ENCODE data around the gene GPD2.
A peak's percentile ranks its signal among the peaks of the same experiment; 100 is the strongest.

GPD2 gene

DNA sequence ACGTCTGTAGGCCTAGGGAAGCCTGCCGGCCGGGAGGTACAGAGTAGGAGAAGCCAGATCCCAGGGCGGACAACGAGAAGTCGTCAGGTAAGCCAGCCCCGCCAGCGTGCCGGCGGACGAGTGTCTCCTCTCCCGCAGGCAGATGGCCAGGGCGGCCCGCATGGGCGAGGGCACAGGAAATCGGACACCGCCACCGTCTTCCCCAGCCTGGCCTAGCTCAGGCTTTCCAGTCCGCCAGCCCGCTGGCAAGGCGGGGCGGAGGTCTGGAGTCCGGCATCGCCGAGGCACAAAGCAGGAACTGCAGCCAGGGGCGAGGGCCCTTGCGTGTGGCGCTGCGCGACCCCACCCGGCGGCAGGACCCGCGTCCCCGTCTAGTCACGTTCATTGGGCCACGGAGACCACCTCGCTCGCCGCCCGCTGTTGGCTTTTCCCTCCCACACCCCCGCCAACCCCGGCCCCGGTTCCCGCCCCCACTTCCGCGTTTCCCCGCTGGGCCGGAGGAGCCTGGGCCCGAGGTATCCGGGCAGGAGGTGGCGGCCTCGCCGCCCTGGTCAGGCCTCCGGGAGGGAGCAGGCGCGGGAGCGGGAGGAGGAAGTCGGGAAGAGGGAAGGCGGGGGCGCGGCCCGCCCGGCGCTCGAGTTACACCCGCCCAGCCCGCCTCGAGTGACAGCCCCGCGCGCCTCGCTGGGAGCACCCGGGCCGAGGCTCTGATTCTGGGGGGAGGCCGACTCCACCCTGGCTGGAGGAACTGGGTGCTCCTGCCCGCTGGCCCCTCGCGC is at the start of gene GPD2 (continued):
- TF ChIP-seq, protein P1, sequence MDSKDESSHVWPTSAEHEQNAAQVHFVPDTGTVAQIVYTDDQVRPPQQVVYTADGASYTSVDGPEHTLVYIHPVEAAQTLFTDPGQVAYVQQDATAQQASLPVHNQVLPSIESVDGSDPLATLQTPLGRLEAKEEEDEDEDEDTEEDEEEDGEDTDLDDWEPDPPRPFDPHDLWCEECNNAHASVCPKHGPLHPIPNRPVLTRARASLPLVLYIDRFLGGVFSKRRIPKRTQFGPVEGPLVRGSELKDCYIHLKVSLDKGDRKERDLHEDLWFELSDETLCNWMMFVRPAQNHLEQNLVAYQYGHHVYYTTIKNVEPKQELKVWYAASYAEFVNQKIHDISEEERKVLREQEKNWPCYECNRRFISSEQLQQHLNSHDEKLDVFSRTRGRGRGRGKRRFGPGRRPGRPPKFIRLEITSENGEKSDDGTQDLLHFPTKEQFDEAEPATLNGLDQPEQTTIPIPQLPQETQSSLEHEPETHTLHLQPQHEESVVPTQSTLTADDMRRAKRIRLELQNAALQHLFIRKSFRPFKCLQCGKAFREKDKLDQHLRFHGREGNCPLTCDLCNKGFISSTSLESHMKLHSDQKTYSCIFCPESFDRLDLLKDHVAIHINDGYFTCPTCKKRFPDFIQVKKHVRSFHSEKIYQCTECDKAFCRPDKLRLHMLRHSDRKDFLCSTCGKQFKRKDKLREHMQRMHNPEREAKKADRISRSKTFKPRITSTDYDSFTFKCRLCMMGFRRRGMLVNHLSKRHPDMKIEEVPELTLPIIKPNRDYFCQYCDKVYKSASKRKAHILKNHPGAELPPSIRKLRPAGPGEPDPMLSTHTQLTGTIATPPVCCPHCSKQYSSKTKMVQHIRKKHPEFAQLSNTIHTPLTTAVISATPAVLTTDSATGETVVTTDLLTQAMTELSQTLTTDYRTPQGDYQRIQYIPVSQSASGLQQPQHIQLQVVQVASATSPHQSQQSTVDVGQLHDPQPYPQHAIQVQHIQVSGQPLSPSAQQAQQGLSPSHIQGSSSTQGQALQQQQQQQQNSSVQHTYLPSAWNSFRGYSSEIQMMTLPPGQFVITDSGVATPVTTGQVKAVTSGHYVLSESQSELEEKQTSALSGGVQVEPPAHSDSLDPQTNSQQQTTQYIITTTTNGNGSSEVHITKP (tag by site-specific recombination; IDR thresholded peaks at IDR 0.05), result peak; percentile 78
- no peak for TF ChIP-seq ZNF184 (tag by site-specific recombination; IDR thresholded peaks at IDR 0.05)
- 0 out of 2 replicates have a peak, but pooled peaks have one; percentile 40 for TF ChIP-seq SCRT2 (tag by site-specific recombination; IDR thresholded peaks at IDR 0.05)
- no peak for TF ChIP-seq ZNF248 (tag by site-specific recombination; IDR thresholded peaks at IDR 0.05)
- TF ChIP-seq GLI2 (tag by site-specific recombination; IDR thresholded peaks at IDR 0.05; ENCODE audit: borderline replicate concordance, low read depth), result no peak
- no peak for TF ChIP-seq ZNF24 (tag by site-specific recombination; IDR thresholded peaks at IDR 0.05)
- TF ChIP-seq, protein P2, sequence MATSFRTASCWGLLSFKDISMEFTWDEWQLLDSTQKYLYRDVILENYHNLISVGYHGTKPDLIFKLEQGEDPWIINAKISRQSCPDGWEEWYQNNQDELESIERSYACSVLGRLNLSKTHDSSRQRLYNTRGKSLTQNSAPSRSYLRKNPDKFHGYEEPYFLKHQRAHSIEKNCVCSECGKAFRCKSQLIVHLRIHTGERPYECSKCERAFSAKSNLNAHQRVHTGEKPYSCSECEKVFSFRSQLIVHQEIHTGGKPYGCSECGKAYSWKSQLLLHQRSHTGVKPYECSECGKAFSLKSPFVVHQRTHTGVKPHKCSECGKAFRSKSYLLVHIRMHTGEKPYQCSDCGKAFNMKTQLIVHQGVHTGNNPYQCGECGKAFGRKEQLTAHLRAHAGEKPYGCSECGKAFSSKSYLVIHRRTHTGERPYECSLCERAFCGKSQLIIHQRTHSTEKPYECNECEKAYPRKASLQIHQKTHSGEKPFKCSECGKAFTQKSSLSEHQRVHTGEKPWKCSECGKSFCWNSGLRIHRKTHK (tag by site-specific recombination; IDR thresholded peaks at IDR 0.05), result no peak
- no peak for TF ChIP-seq ZNF629 (tag by site-specific recombination; IDR thresholded peaks at IDR 0.05)
- no peak for TF ChIP-seq ZBTB49 (tag by site-specific recombination; IDR thresholded peaks at IDR 0.05; ENCODE audit: low read depth)
- TF ChIP-seq TRIM28 (IDR thresholded peaks at IDR 0.05; ENCODE audit: borderline replicate concordance, low read length), result no peak
- TF ChIP-seq, protein P3, sequence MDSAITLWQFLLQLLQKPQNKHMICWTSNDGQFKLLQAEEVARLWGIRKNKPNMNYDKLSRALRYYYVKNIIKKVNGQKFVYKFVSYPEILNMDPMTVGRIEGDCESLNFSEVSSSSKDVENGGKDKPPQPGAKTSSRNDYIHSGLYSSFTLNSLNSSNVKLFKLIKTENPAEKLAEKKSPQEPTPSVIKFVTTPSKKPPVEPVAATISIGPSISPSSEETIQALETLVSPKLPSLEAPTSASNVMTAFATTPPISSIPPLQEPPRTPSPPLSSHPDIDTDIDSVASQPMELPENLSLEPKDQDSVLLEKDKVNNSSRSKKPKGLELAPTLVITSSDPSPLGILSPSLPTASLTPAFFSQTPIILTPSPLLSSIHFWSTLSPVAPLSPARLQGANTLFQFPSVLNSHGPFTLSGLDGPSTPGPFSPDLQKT (IDR thresholded peaks at IDR 0.05; ENCODE audit: borderline replicate concordance, low read depth, low read length), result no peak
- TF ChIP-seq ZNF664 (tag by site-specific recombination; IDR thresholded peaks at IDR 0.05), result no peak
- TF ChIP-seq ZNF146 (tag by site-specific recombination; IDR thresholded peaks at IDR 0.05), result no peak
- TF ChIP-seq ZBTB44 (tag by site-specific recombination; IDR thresholded peaks at IDR 0.05), result no peak
- no peak for TF ChIP-seq ZNF404 (tag by site-specific recombination; IDR thresholded peaks at IDR 0.05)
- TF ChIP-seq ZNF529 (tag by site-specific recombination; IDR thresholded peaks at IDR 0.05; ENCODE audit: insufficient replicate concordance), result no peak
- no peak for TF ChIP-seq PRDM2 (tag by site-specific recombination; IDR thresholded peaks at IDR 0.05; ENCODE audit: borderline replicate concordance)
- TF ChIP-seq HOXC10 (CRISPR knock-in tag; IDR thresholded peaks at IDR 0.05), result peak; percentile 92; the same call in 1 of the 2 replicates
- no peak for TF ChIP-seq ZNF48 (tag by site-specific recombination; IDR thresholded peaks at IDR 0.05)
- no peak for TF ChIP-seq ZNF23 (tag by site-specific recombination; IDR thresholded peaks at IDR 0.05; ENCODE audit: borderline replicate concordance)
- TF ChIP-seq, protein P4, sequence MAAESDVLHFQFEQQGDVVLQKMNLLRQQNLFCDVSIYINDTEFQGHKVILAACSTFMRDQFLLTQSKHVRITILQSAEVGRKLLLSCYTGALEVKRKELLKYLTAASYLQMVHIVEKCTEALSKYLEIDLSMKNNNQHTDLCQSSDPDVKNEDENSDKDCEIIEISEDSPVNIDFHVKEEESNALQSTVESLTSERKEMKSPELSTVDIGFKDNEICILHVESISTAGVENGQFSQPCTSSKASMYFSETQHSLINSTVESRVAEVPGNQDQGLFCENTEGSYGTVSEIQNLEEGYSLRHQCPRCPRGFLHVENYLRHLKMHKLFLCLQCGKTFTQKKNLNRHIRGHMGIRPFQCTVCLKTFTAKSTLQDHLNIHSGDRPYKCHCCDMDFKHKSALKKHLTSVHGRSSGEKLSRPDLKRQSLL (tag by site-specific recombination; IDR thresholded peaks at IDR 0.05), result no peak
